HCT116 (cell line): ENCODE results near the gene HOXA1. TPM values are rescaled to one million over a fixed set of nuclear protein-coding genes. Genes with fewer than 3 reads are reported as not detected.

Experiments used
- ATAC-seq: fragments of 200-7000 bp; cut with Tn5 transposase; 2 replicates; pipeline ENCODE4 v1.9.1; 2020; ENCODE audit warnings: mild to moderate bottlenecking, moderate library complexity
- BruUV-seq: library from RNA; stranded (reverse); fragments of 400-500 nt; replicated peaks from 2 replicates; lab custom pipeline; 2021; lab: Mats Ljungman, UMichigan
- CTCF ChIA-PET: fragments of 300-600 bp; sonication (Branson Sonifier 250); formaldehyde crosslinking; loops from one replicate; lab custom pipeline; 2021; ENCODE audit warnings: antibody characterized with exemption; lab: Charles Lee
- POLR2A ChIA-PET: fragments of 300-600, 350-600 bp; sonication (Branson Sonifier 250); formaldehyde crosslinking; loops from one replicate; lab custom pipeline; 2021; ENCODE audit warnings: antibody characterized with exemption; lab: Charles Lee
- RAD21 ChIA-PET, 2 experiments: fragments of 300-600 bp; sonication (Branson Sonifier 250); formaldehyde crosslinking; loops; one replicate each; lab custom pipeline; 2023; ENCODE audit warnings: low total read pairs in 2 of 2; ENCODE audit not compliant: uncharacterized antibody in 2 of 2, unreplicated experiment in 2 of 2, low non-redundant PET in 1 of 2; lab: Charles Lee
- DNase-seq: peaks from one replicate; pipeline ENCODE4 v3.0.0-alpha.2; 2010; ENCODE audit warnings: low read depth, low spot score
- H2AFZ ChIP-seq: fragments of 200-600 bp; shearing (Covaris generic), sonication (generic); 2 replicates; pipeline ENCODE4 v1.6.1; 2017; ENCODE audit warnings: low read depth, mixed run types, mixed read lengths, antibody characterized with exemption, low read length; ENCODE audit not compliant: poor library complexity, severe bottlenecking
- H3K27ac ChIP-seq: 2 replicates; pipeline ENCODE4 v1.5.1; 2012; ENCODE audit warnings: low read depth, low read length
- H3K27me3 ChIP-seq: fragments of 200-600 bp; sonication (generic); 2 replicates; pipeline ENCODE4 v1.6.1; 2016; ENCODE audit warnings: mixed run types, low read length, mixed read lengths; ENCODE audit not compliant: insufficient read depth
- H3K36me3 ChIP-seq, 2 experiments: fragments of 200-500 bp in 1 of 2; fragments of 200-600 bp in 1 of 2; sonication (Bioruptor generic) in 1 of 2; sonication (generic) in 1 of 2; 2 replicates each; pipeline versions ENCODE4 v1.5.1 to v1.6.1; 2014 to 2016; ENCODE audit warnings: low read length in 2 of 2, inconsistent platforms in 1 of 2, mixed read lengths in 1 of 2, mixed run types in 1 of 2; ENCODE audit not compliant: insufficient read depth in 2 of 2, control insufficient read depth in 1 of 2
- H3K4me1 ChIP-seq, 2 experiments: fragments of 200-600 bp in 1 of 2; sonication (generic) in 1 of 2; 2 replicates each; pipeline versions ENCODE4 v1.5.1 to v1.6.1; 2012 to 2017; ENCODE audit warnings: low read length in 2 of 2, inconsistent platforms in 1 of 2, mild to moderate bottlenecking in 1 of 2, mixed read lengths in 1 of 2, mixed run types in 1 of 2, moderate library complexity in 1 of 2; ENCODE audit not compliant: insufficient read depth in 2 of 2, control insufficient read depth in 1 of 2
- H3K4me2 ChIP-seq: fragments of 200-600 bp; sonication (generic); 2 replicates; pipeline ENCODE4 v1.6.1; 2017; ENCODE audit warnings: mixed run types, low read length, mixed read lengths
- H3K4me3 ChIP-seq, 2 experiments: fragments of 200-600 bp in 1 of 2; sonication (generic) in 1 of 2; replicated peaks in 1 of 2; 2 replicates each; pipeline ENCODE4 v1.5.1; 2011 to 2016; ENCODE audit warnings: low read length in 2 of 2, control low read depth in 1 of 2, low read depth in 1 of 2, mild to moderate bottlenecking in 1 of 2, mixed read lengths in 1 of 2, mixed run types in 1 of 2
- H3K79me2 ChIP-seq: fragments of 200-600 bp; sonication (generic); 2 replicates; pipeline ENCODE4 v1.6.1; 2017; ENCODE audit warnings: mild to moderate bottlenecking, mixed run types, low read length, moderate library complexity, mixed read lengths; ENCODE audit not compliant: insufficient read depth
- H3K9ac ChIP-seq: fragments of 200-600 bp; sonication (generic); 2 replicates; pipeline ENCODE4 v1.6.1; 2016; ENCODE audit warnings: low read length, mixed read lengths
- H3K9me2 ChIP-seq: fragments of 200-600 bp; sonication (generic), shearing (Covaris generic); 2 replicates; pipeline ENCODE4 v1.6.1; 2017; ENCODE audit warnings: mixed run types, mild to moderate bottlenecking, moderate library complexity; ENCODE audit not compliant: insufficient read depth
- H3K9me3 ChIP-seq, 2 experiments: fragments of 200-500 bp in 1 of 2; fragments of 200-600 bp in 1 of 2; sonication (Bioruptor generic) in 1 of 2; sonication (generic) in 1 of 2; 2 replicates each; pipeline ENCODE4 v1.6.1; 2014 to 2017; ENCODE audit warnings: low read length in 2 of 2, mixed read lengths in 2 of 2, inconsistent platforms in 1 of 2, low read depth in 1 of 2, mild to moderate bottlenecking in 1 of 2, mixed run types in 1 of 2, moderate library complexity in 1 of 2; ENCODE audit not compliant: control insufficient read depth in 1 of 2, insufficient read depth in 1 of 2
- H4K20me1 ChIP-seq: fragments of 200-600 bp; sonication (generic), shearing (Covaris generic); 2 replicates; pipeline ENCODE4 v1.6.1; 2017; ENCODE audit warnings: mixed run types, mild to moderate bottlenecking, moderate library complexity; ENCODE audit not compliant: insufficient read depth
- JUND ChIP-seq: IDR thresholded peaks from 2 replicates; pipeline ENCODE4 v1.6.1; 2012
- SIN3A ChIP-seq: IDR thresholded peaks from 2 replicates; pipeline ENCODE4 v1.6.1; 2012; ENCODE audit warnings: low read depth
- ZNF274 ChIP-seq: fragments of 200-500 bp; sonication (Bioruptor generic); IDR thresholded peaks from 2 replicates; pipeline ENCODE4 v1.6.1; 2014; ENCODE audit warnings: mild to moderate bottlenecking, low read depth, low read length, inconsistent platforms
- intact Hi-C: fragments of 100-400 bp; cut with micrococcal nuclease; formaldehyde crosslinking; loops from 2 replicates; pipeline ENCODE4 v1.10.0; 2022
- total RNA-seq: library from RNA; stranded (reverse); gene quantifications from one replicate; pipeline ENCODE4 v1.2.1, GENCODE V29; 2021; ENCODE audit not compliant: unreplicated experiment
- TF ChIP-seq, protein P1 (sequence below): IDR thresholded peaks from 2 replicates; pipeline ENCODE4 v1.6.1; 2012; ENCODE audit warnings: low read depth

HOXA1 gene
- total RNA-seq, 1 experiment from 2014 or later = 2.8 TPM

DNA sequence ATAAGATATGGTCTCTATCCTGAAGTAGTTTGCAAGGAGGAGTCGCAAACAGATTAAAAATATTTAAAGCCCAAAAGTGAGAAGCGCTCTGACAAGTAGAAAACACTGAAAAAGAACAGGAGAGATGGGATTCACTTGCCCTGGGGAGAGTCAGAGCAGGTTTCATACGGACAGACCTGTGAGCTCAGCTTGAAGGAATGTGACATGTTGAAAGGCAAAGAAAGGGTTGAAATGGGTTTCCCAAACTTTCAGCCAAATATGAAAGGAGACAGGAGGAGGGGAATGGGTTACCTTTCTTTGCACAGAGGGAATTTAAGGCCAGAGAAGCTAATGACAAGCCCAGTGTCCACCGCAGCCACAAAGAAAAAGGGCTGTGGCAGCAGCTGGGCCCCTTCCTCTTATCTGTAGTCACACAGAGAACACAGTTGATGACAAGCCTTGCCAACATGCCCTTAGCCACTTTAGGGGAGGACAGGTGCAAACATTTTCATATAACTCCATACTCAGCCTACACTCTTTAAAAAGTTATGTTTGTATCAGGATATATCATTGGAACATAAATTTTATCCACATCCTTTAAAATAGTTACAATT, 14.9 kb downstream of the HOXA1 start:
- POLR2A ChIA-PET = interaction anchor here (0.9 to 1.2 kb wide), 2 partner anchors 10 to 16 kb away, joined by 3 read pairs; no protein-coding TSS in a partner anchor
- H3K9ac ChIP-seq = no peak overlapping the region
- H3K4me2 ChIP-seq = peak overlapping the region; percentile 48
- RAD21 ChIA-PET = no interaction called here
- DNase-seq (no peak), ATAC-seq (peak; percentile 59)
- no TSS peak for BruUV-seq
- H3K4me3 ChIP-seq = no peak overlapping the region
- no peak overlapping the region for H3K27ac ChIP-seq
- no peaks in the 10 kb centered on the region for H4K20me1 ChIP-seq
- H3K9me3 ChIP-seq = no peaks in the 10 kb centered on the region
- H3K27me3 ChIP-seq = no peaks in the 10 kb centered on the region
- H3K36me3 ChIP-seq = no peaks in the 10 kb centered on the region; a peak in 1 of 4 replicates
- H2AFZ ChIP-seq = peak overlapping the region; percentile 83
- H3K4me1 ChIP-seq = peaks cover 0 to 36% of the 10 kb centered on the region in 2 experiments; a peak in 2 of 4 replicates
- H3K79me2 ChIP-seq = no peaks in the 10 kb centered on the region
- no peaks in the 10 kb centered on the region for H3K9me2 ChIP-seq
- intact Hi-C loops = no loop called here
- CTCF ChIA-PET = no interaction called here
- TF ChIP-seq, protein P1, sequence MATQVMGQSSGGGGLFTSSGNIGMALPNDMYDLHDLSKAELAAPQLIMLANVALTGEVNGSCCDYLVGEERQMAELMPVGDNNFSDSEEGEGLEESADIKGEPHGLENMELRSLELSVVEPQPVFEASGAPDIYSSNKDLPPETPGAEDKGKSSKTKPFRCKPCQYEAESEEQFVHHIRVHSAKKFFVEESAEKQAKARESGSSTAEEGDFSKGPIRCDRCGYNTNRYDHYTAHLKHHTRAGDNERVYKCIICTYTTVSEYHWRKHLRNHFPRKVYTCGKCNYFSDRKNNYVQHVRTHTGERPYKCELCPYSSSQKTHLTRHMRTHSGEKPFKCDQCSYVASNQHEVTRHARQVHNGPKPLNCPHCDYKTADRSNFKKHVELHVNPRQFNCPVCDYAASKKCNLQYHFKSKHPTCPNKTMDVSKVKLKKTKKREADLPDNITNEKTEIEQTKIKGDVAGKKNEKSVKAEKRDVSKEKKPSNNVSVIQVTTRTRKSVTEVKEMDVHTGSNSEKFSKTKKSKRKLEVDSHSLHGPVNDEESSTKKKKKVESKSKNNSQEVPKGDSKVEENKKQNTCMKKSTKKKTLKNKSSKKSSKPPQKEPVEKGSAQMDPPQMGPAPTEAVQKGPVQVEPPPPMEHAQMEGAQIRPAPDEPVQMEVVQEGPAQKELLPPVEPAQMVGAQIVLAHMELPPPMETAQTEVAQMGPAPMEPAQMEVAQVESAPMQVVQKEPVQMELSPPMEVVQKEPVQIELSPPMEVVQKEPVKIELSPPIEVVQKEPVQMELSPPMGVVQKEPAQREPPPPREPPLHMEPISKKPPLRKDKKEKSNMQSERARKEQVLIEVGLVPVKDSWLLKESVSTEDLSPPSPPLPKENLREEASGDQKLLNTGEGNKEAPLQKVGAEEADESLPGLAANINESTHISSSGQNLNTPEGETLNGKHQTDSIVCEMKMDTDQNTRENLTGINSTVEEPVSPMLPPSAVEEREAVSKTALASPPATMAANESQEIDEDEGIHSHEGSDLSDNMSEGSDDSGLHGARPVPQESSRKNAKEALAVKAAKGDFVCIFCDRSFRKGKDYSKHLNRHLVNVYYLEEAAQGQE = no peak
- TF ChIP-seq ZNF274 = no peak
- TF ChIP-seq SIN3A = no peak
- no peak for TF ChIP-seq JUND
- TF ChIP-seq, all 23 proteins: peak for 0
